ENCODE measurements around the gene STARD13. TPM values are rescaled to one million over a fixed set of nuclear protein-coding genes. Genes with fewer than 3 reads are reported as not detected.
"Not testable (repeated sequence)": the region's sequence is repeated elsewhere in the genome, so short reads cannot be mapped to it uniquely, and the experiment has no call there.

The STARD13 gene
- total RNA-seq, 1 experiment from 2014 or later = 19.2 TPM

- Histone ChIP-seq H3K36me3 (peaks cover 42% of the 10 kb centered on the region), H3K27me3 (no peaks in the 10 kb centered on the region), H3K9me3 (no peaks in the 10 kb centered on the region), H3K4me3 (no peak overlapping the region)
- DNase-seq = no peak
Measured at GRCh38 chr13:33184112-33184490, 101.5 kb downstream of the STARD13 start.

GRCh38 chr13:33183431-33184111, 102.0 kb downstream of the STARD13 start:
- DNase-seq = no peak
- H3K4me3 ChIP-seq = no peak overlapping the region
- H3K9me3 ChIP-seq = no peaks in the 10 kb centered on the region
- peaks cover 46% of the 10 kb centered on the region for H3K36me3 ChIP-seq
- H3K27me3 ChIP-seq = no peaks in the 10 kb centered on the region

- Histone ChIP-seq H3K27me3 (no peaks in the 10 kb centered on the region), H3K9me3 (no peaks in the 10 kb centered on the region), H3K4me3 (no peak overlapping the region), H3K36me3 (peaks cover 41% of the 10 kb centered on the region)
- DNase-seq = no peak
Measured at GRCh38 chr13:33182729-33183128, 102.8 kb downstream of the STARD13 start.

- DNase-seq = no peak
- H3K36me3 ChIP-seq = peaks cover 34% of the 10 kb centered on the region
Measured at GRCh38 chr13:33181264-33181663, 104.3 kb downstream of the STARD13 start.

GRCh38 chr13:33180122-33180804, 105.3 kb downstream of the STARD13 start:
- peaks cover 32% of the 10 kb centered on the region for H3K36me3 ChIP-seq
- no peak overlapping the region for H3K4me3 ChIP-seq
- H3K27me3 ChIP-seq = no peaks in the 10 kb centered on the region
- DNase-seq = no peak
- no peaks in the 10 kb centered on the region for H3K9me3 ChIP-seq

More at GRCh38 chr13:33181264-33181663, 104.3 kb downstream of the STARD13 start:
- H3K27me3 ChIP-seq = no peaks in the 10 kb centered on the region
- H3K9me3 ChIP-seq = no peaks in the 10 kb centered on the region
- H3K4me3 ChIP-seq = no peak overlapping the region

GRCh38 chr13:33179463-33179862, 106.1 kb downstream of the STARD13 start:
- peaks cover 36% of the 10 kb centered on the region for H3K36me3 ChIP-seq
- DNase-seq = no peak
- H3K4me3 ChIP-seq = no peak overlapping the region
- no peaks in the 10 kb centered on the region for H3K9me3 ChIP-seq
- no peaks in the 10 kb centered on the region for H3K27me3 ChIP-seq

GRCh38 chr13:33178209-33178840, 107.2 kb downstream of the STARD13 start:
- no peaks in the 10 kb centered on the region for H3K27me3 ChIP-seq
- DNase-seq = no peak
- H3K9me3 ChIP-seq = no peaks in the 10 kb centered on the region
- no peak overlapping the region for H3K4me3 ChIP-seq
- H3K36me3 ChIP-seq = peaks cover 40% of the 10 kb centered on the region

GRCh38 chr13:33177340-33178208, 108.0 kb downstream of the STARD13 start:
- H3K9me3 ChIP-seq, DNase-seq, H3K4me3 ChIP-seq, H3K27me3 ChIP-seq: not testable (repeated sequence)
- H3K36me3 ChIP-seq = peaks cover 42% of the 10 kb centered on the region

- DNase-seq = no peak
- Histone ChIP-seq H3K27me3 (no peaks in the 10 kb centered on the region), H3K9me3 (no peaks in the 10 kb centered on the region), H3K36me3 (peaks cover 51% of the 10 kb centered on the region), H3K4me3 (no peak overlapping the region)
Measured at GRCh38 chr13:33176526-33176925, 109.0 kb downstream of the STARD13 start.

GRCh38 chr13:33175991-33176390, 109.6 kb downstream of the STARD13 start:
- Histone ChIP-seq H3K36me3 (peaks cover 51% of the 10 kb centered on the region), H3K4me3 (no peak overlapping the region), H3K9me3 (no peaks in the 10 kb centered on the region), H3K27me3 (no peaks in the 10 kb centered on the region)
- DNase-seq = no peak

GRCh38 chr13:33174931-33175330, 110.6 kb downstream of the STARD13 start:
- H3K36me3 ChIP-seq = peaks cover 51% of the 10 kb centered on the region
- H3K27me3 ChIP-seq = no peaks in the 10 kb centered on the region
- H3K4me3 ChIP-seq = no peak overlapping the region
- no peaks in the 10 kb centered on the region for H3K9me3 ChIP-seq
- no peak for DNase-seq

GRCh38 chr13:33174491-33174890, 111.1 kb downstream of the STARD13 start:
- peaks cover 53% of the 10 kb centered on the region for H3K36me3 ChIP-seq
- H3K27me3 ChIP-seq = no peaks in the 10 kb centered on the region
- H3K9me3 ChIP-seq = no peaks in the 10 kb centered on the region
- no peak overlapping the region for H3K4me3 ChIP-seq
- DNase-seq = no peak

- DNase-seq = no peak
- H3K9me3 ChIP-seq = no peaks in the 10 kb centered on the region
- H3K4me3 ChIP-seq = no peak overlapping the region
- H3K36me3 ChIP-seq = peaks cover 60% of the 10 kb centered on the region
- no peaks in the 10 kb centered on the region for H3K27me3 ChIP-seq
Measured at GRCh38 chr13:33172911-33173310, 112.6 kb downstream of the STARD13 start.

- Histone ChIP-seq H3K9me3 (no peaks in the 10 kb centered on the region), H3K27me3 (no peaks in the 10 kb centered on the region), H3K4me3 (no peak overlapping the region), H3K36me3 (peaks cover 62% of the 10 kb centered on the region)
- no peak for DNase-seq
Measured at GRCh38 chr13:33172400-33172799, 113.2 kb downstream of the STARD13 start.

GRCh38 chr13:33169273-33169980, 116.1 kb downstream of the STARD13 start:
- Histone ChIP-seq H3K4me3 (no peak overlapping the region), H3K27me3 (no peaks in the 10 kb centered on the region)
- no peak for DNase-seq

GRCh38 chr13:33168321-33168960, 117.1 kb downstream of the STARD13 start:
- H3K4me3 ChIP-seq = no peak overlapping the region
- H3K9me3 ChIP-seq = no peaks in the 10 kb centered on the region
- H3K27me3 ChIP-seq = no peaks in the 10 kb centered on the region
- DNase-seq = no peak
- peaks cover 77% of the 10 kb centered on the region for H3K36me3 ChIP-seq

More at GRCh38 chr13:33169273-33169980, 116.1 kb downstream of the STARD13 start:
- Histone ChIP-seq H3K9me3 (no peaks in the 10 kb centered on the region), H3K36me3 (peaks cover 77% of the 10 kb centered on the region)
